H1 (cell line): ENCODE results near the gene PIEZO1. TPM values are rescaled to one million over a fixed set of nuclear protein-coding genes. Genes with fewer than 3 reads are reported as not detected.

Experiments used
- CTCF ChIA-PET: fragments of 300-600 bp; sonication (Branson Sonifier 250); formaldehyde crosslinking; loops from one replicate; lab custom pipeline; 2021; ENCODE audit not compliant: partially characterized antibody; lab: Charles Lee
- POLR2A ChIA-PET: fragments of 300-600 bp; sonication (Branson Sonifier 250); formaldehyde crosslinking; loops from one replicate; lab custom pipeline; 2021; ENCODE audit warnings: inconsistent platforms; ENCODE audit not compliant: partially characterized antibody; lab: Charles Lee
- DNase-seq, 2 experiments: peaks; one replicate each; pipeline versions ENCODE4 v3.0.0 to v3.0.0-alpha.2; 2010 to 2022; ENCODE audit warnings: low spot score in 2 of 2, low read depth in 1 of 2, mixed read lengths in 1 of 2
- FAIRE-seq: peaks from 2 replicates; lab custom pipeline; 2011; peaks lifted over from hg19 to GRCh38; lab: Jason Lieb, UNC
- H2AFZ ChIP-seq: 2 replicates; pipeline ENCODE4 v1.8.1; 2012; ENCODE audit warnings: low read length, inconsistent platforms
- H2AK5ac ChIP-seq: 2 replicates; pipeline ENCODE4 v1.6.1; 2013; ENCODE audit warnings: low read depth, low read length
- H2BK120ac ChIP-seq: replicated peaks from 2 replicates; pipeline ENCODE3; 2013; ENCODE audit warnings: low read depth, low read length, inconsistent platforms
- H2BK12ac ChIP-seq: 2 replicates; pipeline ENCODE4 v1.6.1; 2013; ENCODE audit warnings: low read depth, low read length
- H2BK15ac ChIP-seq: 2 replicates; pipeline ENCODE4 v1.6.1; 2013; ENCODE audit warnings: low read length
- H2BK20ac ChIP-seq: 2 replicates; pipeline ENCODE4 v1.6.1; 2013; ENCODE audit warnings: low read length
- H2BK5ac ChIP-seq: 2 replicates; pipeline ENCODE4 v1.6.1; 2013; ENCODE audit warnings: low read depth, low read length
- H3K14ac ChIP-seq: 2 replicates; pipeline ENCODE4 v1.6.1; 2013; ENCODE audit warnings: inconsistent platforms; ENCODE audit not compliant: insufficient read length
- H3K18ac ChIP-seq: 2 replicates; pipeline ENCODE4 v1.6.1; 2013; ENCODE audit warnings: low read length; ENCODE audit errors: extremely low read depth
- H3K23ac ChIP-seq: 2 replicates; pipeline ENCODE4 v1.6.1; 2013; ENCODE audit warnings: inconsistent platforms; ENCODE audit not compliant: insufficient read length
- H3K23me2 ChIP-seq: 2 replicates; pipeline ENCODE4 v1.6.1; 2013; ENCODE audit warnings: low read depth, low read length
- H3K27ac ChIP-seq: 2 replicates; pipeline ENCODE4 v1.6.1; 2011; ENCODE audit warnings: low read depth, low read length, inconsistent platforms
- H3K27me3 ChIP-seq, 4 experiments: replicated peaks in 1 of 4; 1 replicate in 1 of 4; 2 replicates in 3 of 4; pipeline versions ENCODE4 v1.6.1 to v1.8.1; 2011 to 2013; ENCODE audit warnings: low read length in 3 of 4, mild to moderate bottlenecking in 3 of 4, inconsistent platforms in 2 of 4, mixed read lengths in 2 of 4, moderate library complexity in 1 of 4; ENCODE audit not compliant: control insufficient read depth in 3 of 4, insufficient read depth in 3 of 4; ENCODE audit errors: extremely low read depth in 1 of 4
- H3K36me3 ChIP-seq, 4 experiments: 2 replicates each; pipeline versions ENCODE4 v1.6.1 to v1.8.1; 2011 to 2013; ENCODE audit warnings: mild to moderate bottlenecking in 4 of 4, low read length in 3 of 4, moderate library complexity in 2 of 4, control low read depth in 1 of 4, inconsistent platforms in 1 of 4; ENCODE audit not compliant: insufficient read depth in 4 of 4, control insufficient read depth in 2 of 4
- H3K4ac ChIP-seq: replicated peaks from 2 replicates; pipeline ENCODE3; 2013; ENCODE audit warnings: low read length, low read depth, mixed read lengths, inconsistent platforms; ENCODE audit not compliant: insufficient read length
- H3K4me1 ChIP-seq, 4 experiments: replicated peaks in 1 of 4; 1 replicate in 1 of 4; 2 replicates in 3 of 4; pipeline versions ENCODE4 v1.6.1 to v1.8.1; 2011 to 2013; ENCODE audit warnings: low read length in 3 of 4, inconsistent platforms in 2 of 4, mixed read lengths in 1 of 4; ENCODE audit not compliant: insufficient read depth in 4 of 4, control insufficient read depth in 3 of 4
- H3K4me2 ChIP-seq, 2 experiments: 2 replicates each; pipeline versions ENCODE4 v1.6.1 to v1.8.1; 2011 to 2013; ENCODE audit warnings: low read depth in 2 of 2, low read length in 2 of 2, control low read depth in 1 of 2, inconsistent platforms in 1 of 2, mild to moderate bottlenecking in 1 of 2; ENCODE audit not compliant: insufficient read depth in 1 of 2
- H3K4me3 ChIP-seq, 4 experiments: fragments of 200-600, 300-600 bp in 1 of 4; sonication (generic), shearing (Covaris generic), sonication (Bioruptor Twin) in 1 of 4; 2 replicates each; pipeline versions ENCODE4 v1.5.1 to v1.8.1; 2011 to 2016; ENCODE audit warnings: low read length in 4 of 4, low read depth in 3 of 4, control low read depth in 2 of 4, inconsistent platforms in 2 of 4, mild to moderate bottlenecking in 2 of 4, mixed read lengths in 1 of 4, moderate library complexity in 1 of 4; ENCODE audit not compliant: insufficient read depth in 2 of 4; ENCODE audit errors: extremely low read depth in 1 of 4
- H3K56ac ChIP-seq: replicated peaks from 2 replicates; pipeline ENCODE3; 2013; ENCODE audit warnings: low read depth, mild to moderate bottlenecking, mixed read lengths, low read length, inconsistent platforms; ENCODE audit not compliant: insufficient read length
- H3K79me1 ChIP-seq: 2 replicates; pipeline ENCODE4 v1.6.1; 2013; ENCODE audit warnings: low read depth, low read length, control low read depth
- H3K79me2 ChIP-seq, 2 experiments: 2 replicates each; pipeline versions ENCODE4 v1.6.1 to v1.8.1; 2012 to 2013; ENCODE audit warnings: low read length in 2 of 2, mild to moderate bottlenecking in 2 of 2, inconsistent platforms in 1 of 2; ENCODE audit not compliant: insufficient read depth in 2 of 2, control insufficient read depth in 1 of 2
- H3K9ac ChIP-seq, 4 experiments: replicated peaks in 1 of 4; 1 replicate in 1 of 4; 2 replicates in 3 of 4; pipeline versions ENCODE4 v1.6.1 to v1.8.1; 2011 to 2013; ENCODE audit warnings: low read depth in 3 of 4, low read length in 3 of 4, control low read depth in 2 of 4, mild to moderate bottlenecking in 2 of 4, moderate library complexity in 2 of 4, inconsistent platforms in 1 of 4; ENCODE audit errors: extremely low read depth in 1 of 4
- H3K9me3 ChIP-seq, 2 experiments: 2 replicates each; pipeline versions ENCODE4 v1.6.1 to v1.8.1; 2012 to 2013; ENCODE audit warnings: mild to moderate bottlenecking in 2 of 2, moderate library complexity in 2 of 2, control low read depth in 1 of 2, inconsistent platforms in 1 of 2, low read depth in 1 of 2, low read length in 1 of 2, mixed read lengths in 1 of 2; ENCODE audit not compliant: insufficient read depth in 2 of 2
- H4K20me1 ChIP-seq, 2 experiments: replicated peaks in 1 of 2; 2 replicates each; pipeline versions ENCODE3 to v1.8.1; 2011 to 2013; ENCODE audit warnings: inconsistent platforms in 2 of 2, low read length in 2 of 2, mild to moderate bottlenecking in 1 of 2; ENCODE audit not compliant: insufficient read depth in 2 of 2, control insufficient read depth in 1 of 2
- H4K5ac ChIP-seq: 2 replicates; pipeline ENCODE4 v1.6.1; 2013; ENCODE audit warnings: low read length, low read depth, mixed read lengths, inconsistent platforms; ENCODE audit not compliant: insufficient read length
- H4K8ac ChIP-seq: 2 replicates; pipeline ENCODE4 v1.8.0; 2013; ENCODE audit warnings: mild to moderate bottlenecking, moderate library complexity, low read length, inconsistent platforms; ENCODE audit not compliant: insufficient read depth; ENCODE audit errors: extremely low read depth
- H4K91ac ChIP-seq: replicated peaks from 2 replicates; pipeline ENCODE3; 2013; ENCODE audit warnings: low read length, mixed read lengths, inconsistent platforms; ENCODE audit not compliant: insufficient read length
- CHD1 ChIP-seq: IDR thresholded peaks from 2 replicates; pipeline ENCODE4 v1.6.1; 2012; ENCODE audit warnings: low read depth, low read length, improper control_type of control experiment
- GTF2F1 ChIP-seq: IDR thresholded peaks from 2 replicates; pipeline ENCODE4 v1.6.1; 2012; ENCODE audit warnings: low read depth, low read length, improper control_type of control experiment, borderline replicate concordance
- HDAC6 ChIP-seq: IDR thresholded peaks from one replicate; pipeline ENCODE4 v1.7.1; 2012; ENCODE audit warnings: low read depth, mild to moderate bottlenecking, inconsistent platforms, low read length, moderate library complexity
- JUN ChIP-seq: IDR thresholded peaks from 2 replicates; pipeline ENCODE4 v1.6.1; 2011; ENCODE audit warnings: low read depth, mild to moderate bottlenecking, improper control_type of control experiment, low read length
- MAFK ChIP-seq: IDR thresholded peaks from 2 replicates; pipeline ENCODE4 v1.6.1; 2012; ENCODE audit warnings: low read depth, mild to moderate bottlenecking, improper control_type of control experiment, low read length
- NANOG ChIP-seq: IDR thresholded peaks from 2 replicates; pipeline ENCODE4 v1.6.1; 2011; ENCODE audit warnings: low read length, low read depth, mild to moderate bottlenecking, inconsistent platforms; ENCODE audit not compliant: insufficient read depth, poor library complexity, severe bottlenecking
- RFX5 ChIP-seq: IDR thresholded peaks from 2 replicates; pipeline ENCODE4 v1.6.1; 2011; ENCODE audit warnings: low read depth, low read length, improper control_type of control experiment, borderline replicate concordance
- SP4 ChIP-seq: IDR thresholded peaks from 2 replicates; pipeline ENCODE4 v1.6.1; 2012; ENCODE audit warnings: low read length, inconsistent platforms
- SUZ12 ChIP-seq: fragments of 200-600 bp; sonication (generic); IDR thresholded peaks from 2 replicates; pipeline ENCODE4 v1.6.1; 2012; ENCODE audit warnings: mild to moderate bottlenecking, inconsistent platforms, low read length, moderate library complexity, mixed read lengths
- TEAD4 ChIP-seq: IDR thresholded peaks from 2 replicates; pipeline ENCODE4 v1.6.1; 2012; ENCODE audit warnings: low read depth, low read length, inconsistent platforms, mixed read lengths
- USF2 ChIP-seq: IDR thresholded peaks from 2 replicates; pipeline ENCODE4 v1.6.1; 2011; ENCODE audit warnings: low read length, improper control_type of control experiment
- WGBS, 2 experiments: shearing (Covaris generic) in 1 of 2; methylation state at CpG; one replicate each; pipeline versions ENCODE4 v1.1.6 to v1.1.7; 2013 to 2015; ENCODE audit warnings: low lambda C conversion rate in 2 of 2, mixed read lengths in 2 of 2, inconsistent platforms in 1 of 2, low coverage in 1 of 2, missing lambda C conversion rate in 1 of 2; ENCODE audit not compliant: insufficient replicate concordance in 2 of 2, insufficient coverage in 1 of 2, insufficient read length in 1 of 2; ENCODE audit errors: extremely low coverage in 1 of 2, missing lambda C conversion rate in 1 of 2; 5-methylcytosine and 5-hydroxymethylcytosine counted together
- polyA plus RNA-seq, 7 experiments: library from polyadenylated mRNA; depleted of rRNA in 3 of 7; stranded (reverse) in 5 of 7; unstranded in 2 of 7; fragments of >200 nt in 5 of 7; fragments of 200-250 nt in 2 of 7; gene quantifications; 1 replicate in 5 of 7; 2 replicates in 1 of 7; 4 replicates in 1 of 7; pipeline versions ENCODE4 v1.2.1 to v1.2.3, GENCODE V29; 2011 to 2013; ENCODE audit warnings: missing spikeins in 2 of 7, mixed read lengths in 2 of 7
- total RNA-seq: library from RNA; stranded (reverse); fragmentation: NEBNext Ultra II Directional; extraction: Animal tissue kit (Norgen Biotek cat#: 25700); gene quantifications from 2 replicates; pipeline ENCODE4 v1.2.1, GENCODE V29; 2021

The PIEZO1 gene
- total and polyA plus RNA-seq, 2 of the 8 experiments (the other 6 are each of a cell fraction or from before 2014, with no cell fraction given): 42.3 to 67.5 TPM

GRCh38 chr16:88799569-88800276, 14.7 kb upstream of the PIEZO1 start:
- POLR2A ChIA-PET: interaction anchor here (0.9 to 5.3 kb wide), 8 partner anchors 9 to 39 kb away, joined by 3 to 66 read pairs (median 5); partner anchors contain the start of genes APRT and PIEZO1
- no peak for TF ChIP-seq MAFK
- no peak for TF ChIP-seq TEAD4
- TF ChIP-seq GTF2F1: no peak
- TF ChIP-seq HDAC6: no peak
- no peak for TF ChIP-seq NANOG
- TF ChIP-seq USF2: no peak
- no peak for TF ChIP-seq CHD1
- TF ChIP-seq SUZ12: no peak
- no peak for TF ChIP-seq SP4
- no peak for TF ChIP-seq RFX5
- no peak for TF ChIP-seq JUN

More at GRCh38 chr16:88799569-88800276, 14.7 kb upstream of the PIEZO1 start:
- peaks cover 0 to 4% of the 10 kb centered on the region in 2 experiments for H4K20me1 ChIP-seq
- no peak overlapping the region for H4K91ac ChIP-seq
- H2BK20ac ChIP-seq: no peak overlapping the region
- 90% methylated on average over 16 of the region's 17 CpGs; no CpG with 5 or more reads in 1 of the 2 experiments for WGBS, 2 experiments
- H3K23me2 ChIP-seq: peaks cover 7% of the 10 kb centered on the region; the same call in 1 of the 2 replicates
- H3K36me3 ChIP-seq: peaks cover 0 to 3% (median 1%) of the 10 kb centered on the region in 4 experiments; a peak in 2 of 8 replicates
- no peak overlapping the region for H3K9ac ChIP-seq
- H3K79me2 ChIP-seq: peaks cover 0 to 7% of the 10 kb centered on the region in 2 experiments; a peak in 2 of 4 replicates
- DNase-seq (no peak), FAIRE-seq (no peak)
- H3K23ac ChIP-seq: no peak overlapping the region
- no peak overlapping the region for H3K4me3 ChIP-seq
- H3K4me2 ChIP-seq: no peak overlapping the region
- no peak overlapping the region for H2AFZ ChIP-seq
- no peak overlapping the region for H3K4ac ChIP-seq
- H3K56ac ChIP-seq: no peak overlapping the region
- H4K5ac ChIP-seq: no peak overlapping the region
- H2BK5ac ChIP-seq: no peak overlapping the region
- no peak overlapping the region for H4K8ac ChIP-seq
- CTCF ChIA-PET: interaction anchor here (0.6 to 2.7 kb wide), 15 partner anchors 10 to 967 kb away, joined by 3 to 16 read pairs (median 5); partner anchors contain the start of gene TRAPPC2L
- no peaks in the 10 kb centered on the region for H3K27me3 ChIP-seq
- H2BK15ac ChIP-seq: no peak overlapping the region
- H2BK120ac ChIP-seq: no peak overlapping the region
- no peak overlapping the region for H3K18ac ChIP-seq
- no peaks in the 10 kb centered on the region for H3K9me3 ChIP-seq
- no peak overlapping the region for H3K27ac ChIP-seq
- H2BK12ac ChIP-seq: no peak overlapping the region
- peak overlapping the region; percentile 86; the same call in 1 of the 2 replicates for H2AK5ac ChIP-seq
- peaks cover 5% of the 10 kb centered on the region for H3K79me1 ChIP-seq
- H3K4me1 ChIP-seq: peaks cover 0 to 7% (median 5%) of the 10 kb centered on the region in 4 experiments; a peak in 4 of 7 replicates
- no peak overlapping the region for H3K14ac ChIP-seq
